ENCODE measurements around the gene ROR2. TPM values are rescaled to one million over a fixed set of nuclear protein-coding genes. Genes with fewer than 3 reads are reported as not detected.

The ROR2 gene
- total and polyA plus RNA-seq, 2 experiments from 2014 or later, result 8.1 to 18.8 TPM

GRCh38 chr9:91700475-91700874, 249.6 kb downstream of the ROR2 start:
- H3K9me2 ChIP-seq (ENCODE audit: insufficient read depth), result no peaks in the 10 kb centered on the region
- Mint-ChIP-seq H3K27me3 (ENCODE audit: insufficient read depth, low read depth, poor library complexity) (peaks cover 7% of the 10 kb centered on the region), H3K9me3 (peaks cover 19% of the 10 kb centered on the region), H3K36me3 (ENCODE audit: low read depth) (peaks cover 4% of the 10 kb centered on the region; the same call in 1 of the 3 replicates), H3K4me1 (no peaks in the 10 kb centered on the region), H3K27ac (no peak overlapping the region), H3K4me3 (no peak overlapping the region)
- no peak overlapping the region for H3K27ac ChIP-seq (ENCODE audit: low read depth)
- H3K79me2 ChIP-seq (replicated peaks; ENCODE audit: insufficient read depth), result no peaks in the 10 kb centered on the region
- no peaks in the 10 kb centered on the region for H3K4me1 ChIP-seq (ENCODE audit: insufficient read depth)
- no peaks in the 10 kb centered on the region for H4K20me1 ChIP-seq (replicated peaks; ENCODE audit: insufficient read depth)
- H3K36me3 ChIP-seq (ENCODE audit: insufficient read depth), result no peaks in the 10 kb centered on the region
- TF ChIP-seq ETS1 (IDR thresholded peaks at IDR 0.05), result no peak
- TF ChIP-seq CTCF (conservative IDR thresholded peaks at IDR 0.05; ENCODE audit: low read depth in 2 of 2), result no peak
- no peak for TF ChIP-seq REST (IDR thresholded peaks at IDR 0.05; ENCODE audit: unreplicated experiment)
- TF ChIP-seq STAT1 (IDR thresholded peaks at IDR 0.05; ENCODE audit: unreplicated experiment), result no peak
- no peak for TF ChIP-seq NANOG (IDR thresholded peaks at IDR 0.05; ENCODE audit: borderline replicate concordance)
- no peak for TF ChIP-seq JUNB (IDR thresholded peaks at IDR 0.05; ENCODE audit: unreplicated experiment)
- TF ChIP-seq EZH2phosphoT487 (IDR thresholded peaks at IDR 0.05; ENCODE audit: unreplicated experiment), result no peak
- TF ChIP-seq EZH2 (IDR thresholded peaks at IDR 0.05; ENCODE audit: low read depth, unreplicated experiment), result no peak
- TF ChIP-seq ZNF114 (CRISPR knock-in tag; IDR thresholded peaks at IDR 0.05), result no peak
- no peak for TF ChIP-seq ZNF331 (CRISPR knock-in tag; IDR thresholded peaks at IDR 0.05; ENCODE audit: low read depth)
- TF ChIP-seq CREB1 (CRISPR knock-in tag; IDR thresholded peaks at IDR 0.05; ENCODE audit: low read depth), result no peak
- no peak for TF ChIP-seq ZNF462 (CRISPR knock-in tag; IDR thresholded peaks at IDR 0.05)
- TF ChIP-seq POLR2AphosphoS5 (IDR thresholded peaks at IDR 0.05; ENCODE audit: low read depth), result no peak
- no peak overlapping the region for H3K4me3 ChIP-seq
- no peak for ATAC-seq
- no peak overlapping the region for H3K4me2 ChIP-seq
- H2AFZ ChIP-seq, result no peak overlapping the region
- no peak for DNase-seq (ENCODE audit: low spot score)
- H3F3A ChIP-seq (replicated peaks; ENCODE audit: low read depth), result no peaks in the 10 kb centered on the region
- no peaks in the 10 kb centered on the region for H3K27me3 ChIP-seq (ENCODE audit: insufficient read depth)

Measured in GM23338 (cell line).